HEK293 (cell line): ENCODE measurements around the gene SYNJ1.
A peak's percentile ranks its signal among the peaks of the same experiment; 100 is the strongest.

Source experiments
- CTCF ChIA-PET: fragments of 350-600 bp; formaldehyde crosslinking; extraction: SDS; loops from one replicate; lab custom pipeline; 2021; ENCODE audit warnings: antibody characterized with exemption; lab: Yijun Ruan, JAX
- POLR2A ChIA-PET: fragments of 300-600 bp; formaldehyde crosslinking; extraction: SDS; loops from one replicate; lab custom pipeline; 2020; ENCODE audit warnings: antibody characterized with exemption, inconsistent platforms; lab: Yijun Ruan, JAX
- H3K27ac ChIP-seq: fragments of 200-500 bp; sonication (Bioruptor generic); 2 replicates; pipeline ENCODE4 v1.5.1; 2014; ENCODE audit warnings: low read depth, low read length, control low read depth, inconsistent platforms; ENCODE audit errors: extremely low read depth
- H3K36me3 ChIP-seq, 2 experiments: fragments of 200-500 bp in 1 of 2; sonication (Bioruptor generic) in 1 of 2; 1 replicate in 1 of 2; 2 replicates in 1 of 2; pipeline ENCODE4 v1.5.1; 2014 to 2017; ENCODE audit warnings: inconsistent platforms in 2 of 2, low read length in 2 of 2; ENCODE audit not compliant: control insufficient read depth in 2 of 2, insufficient read depth in 1 of 2
- H3K4me1 ChIP-seq: fragments of 200-500 bp; sonication (Bioruptor generic); 2 replicates; pipeline ENCODE4 v1.5.1; 2014; ENCODE audit warnings: mild to moderate bottlenecking, low read length, inconsistent platforms; ENCODE audit not compliant: control insufficient read depth, insufficient read depth
- H3K4me3 ChIP-seq: 2 replicates; pipeline ENCODE4 v1.5.1; 2011; ENCODE audit warnings: low read depth, mild to moderate bottlenecking, control low read depth, low read length, moderate library complexity
- H3K9me3 ChIP-seq: fragments of 200-500 bp; sonication (Bioruptor generic); 2 replicates; pipeline ENCODE4 v1.5.1; 2014; ENCODE audit warnings: low read depth, low read length, inconsistent platforms; ENCODE audit not compliant: control insufficient read depth, insufficient read depth
- FEZF1 ChIP-seq: fragments of 450-650 bp; formaldehyde crosslinking; IDR thresholded peaks from 2 replicates; pipeline ENCODE4 v1.5.1; 2016; ENCODE audit warnings: missing biosample characterization, missing genetic modification characterization
- KLF1 ChIP-seq: fragments of 450-650 bp; formaldehyde crosslinking; IDR thresholded peaks from 2 replicates; pipeline ENCODE4 v1.5.1; 2016; ENCODE audit warnings: missing biosample characterization, missing genetic modification characterization
- MEIS1 ChIP-seq: sonication (generic); formaldehyde crosslinking; IDR thresholded peaks from 2 replicates; pipeline ENCODE4 v1.8.1; 2022; ENCODE audit warnings: missing genetic modification reagents, mild to moderate bottlenecking, borderline replicate concordance
- OSR2 ChIP-seq: fragments of 450-650 bp; formaldehyde crosslinking; IDR thresholded peaks from 2 replicates; pipeline ENCODE4 v1.5.1; 2016; ENCODE audit warnings: missing biosample characterization, missing genetic modification characterization
- SETDB1 ChIP-seq: IDR thresholded peaks from one replicate; pipeline ENCODE4 v1.6.1; 2017; ENCODE audit warnings: mild to moderate bottlenecking, low read length, moderate library complexity, mixed read lengths; ENCODE audit not compliant: insufficient read length
- SP7 ChIP-seq: fragments of 450-650 bp; formaldehyde crosslinking; IDR thresholded peaks from 2 replicates; pipeline ENCODE4 v1.5.1; 2016; ENCODE audit warnings: missing biosample characterization, missing genetic modification characterization
- TCF7L2 ChIP-seq: IDR thresholded peaks from 2 replicates; pipeline ENCODE4 v1.6.1; 2011; ENCODE audit warnings: low read depth, mild to moderate bottlenecking, inconsistent platforms, low read length, moderate library complexity, borderline replicate concordance
- ZIC2 ChIP-seq: fragments of 450-650 bp; formaldehyde crosslinking; IDR thresholded peaks from 2 replicates; pipeline ENCODE4 v1.5.1; 2016; ENCODE audit warnings: missing biosample characterization, missing genetic modification characterization
- ZNF10 ChIP-seq: fragments of 450-650 bp; formaldehyde crosslinking; IDR thresholded peaks from 2 replicates; pipeline ENCODE4 v1.5.1; 2017; ENCODE audit warnings: missing biosample characterization, missing genetic modification characterization
- ZNF174 ChIP-seq: fragments of 450-650 bp; formaldehyde crosslinking; IDR thresholded peaks from 2 replicates; pipeline ENCODE4 v1.5.0; 2017; ENCODE audit warnings: missing biosample characterization, mild to moderate bottlenecking, missing genetic modification characterization
- ZNF366 ChIP-seq: fragments of 450-650 bp; formaldehyde crosslinking; conservative IDR thresholded peaks from 2 replicates; pipeline ENCODE4 v1.5.1; 2016; ENCODE audit warnings: missing biosample characterization, missing genetic modification characterization
- ZNF473 ChIP-seq: fragments of 450-650 bp; formaldehyde crosslinking; IDR thresholded peaks from 2 replicates; pipeline ENCODE4 v1.5.1; 2017; ENCODE audit warnings: missing biosample characterization, missing genetic modification characterization
- ZNF585B ChIP-seq: fragments of 450-650 bp; formaldehyde crosslinking; IDR thresholded peaks from 2 replicates; pipeline ENCODE4 v1.5.1; 2016; ENCODE audit warnings: missing biosample characterization, missing genetic modification characterization
- ZNF626 ChIP-seq: fragments of 450-650 bp; sonication (Bioruptor Pico); formaldehyde crosslinking; IDR thresholded peaks from 2 replicates; pipeline ENCODE4 v1.5.1; 2018; ENCODE audit warnings: missing biosample characterization, missing genetic modification characterization, inconsistent platforms
- ZNF629 ChIP-seq: fragments of 450-650 bp; formaldehyde crosslinking; IDR thresholded peaks from 2 replicates; pipeline ENCODE4 v1.5.1; 2017; ENCODE audit warnings: missing biosample characterization, missing genetic modification characterization
- ZNF664 ChIP-seq: fragments of 450-650 bp; formaldehyde crosslinking; IDR thresholded peaks from 2 replicates; pipeline ENCODE4 v1.5.1; 2016; ENCODE audit warnings: missing biosample characterization, missing genetic modification characterization
- ZNF785 ChIP-seq: fragments of 450-650 bp; formaldehyde crosslinking; IDR thresholded peaks from 2 replicates; pipeline ENCODE4 v1.5.1; 2016; ENCODE audit warnings: missing biosample characterization, missing genetic modification characterization
- ZSCAN16 ChIP-seq: fragments of 450-650 bp; formaldehyde crosslinking; IDR thresholded peaks from 2 replicates; pipeline ENCODE4 v1.5.1; 2016; ENCODE audit warnings: missing biosample characterization, missing genetic modification characterization
- ZXDB ChIP-seq: fragments of 450-650 bp; formaldehyde crosslinking; IDR thresholded peaks from 2 replicates; pipeline ENCODE4 v1.5.1; 2016; ENCODE audit warnings: missing biosample characterization, missing genetic modification characterization
- TF ChIP-seq, protein P1 (sequence below): fragments of 450-650 bp; formaldehyde crosslinking; IDR thresholded peaks from 2 replicates; pipeline ENCODE4 v1.5.1; 2016; ENCODE audit warnings: missing biosample characterization, missing genetic modification characterization, low read depth
- TF ChIP-seq, protein P2 (sequence below): fragments of 450-650 bp; formaldehyde crosslinking; IDR thresholded peaks from 2 replicates; pipeline ENCODE4 v1.5.1; 2016; ENCODE audit warnings: missing biosample characterization, missing genetic modification characterization
- TF ChIP-seq, protein P3 (sequence below): IDR thresholded peaks from 2 replicates; pipeline ENCODE4 v1.6.1; 2011; ENCODE audit warnings: mild to moderate bottlenecking, low read depth, low read length, borderline replicate concordance
- TF ChIP-seq, protein P4 (sequence below): fragments of 450-650 bp; formaldehyde crosslinking; IDR thresholded peaks from 2 replicates; pipeline ENCODE4 v1.5.1; 2016; ENCODE audit warnings: missing biosample characterization, missing genetic modification characterization
- TF ChIP-seq, protein P5 (sequence below): fragments of 450-650 bp; IDR thresholded peaks from 2 replicates; pipeline ENCODE4 v1.5.1; 2018; ENCODE audit warnings: missing biosample characterization, missing genetic modification characterization
- TF ChIP-seq, protein P6 (sequence below): fragments of 450-650 bp; formaldehyde crosslinking; IDR thresholded peaks from 2 replicates; pipeline ENCODE4 v1.5.1; 2016; ENCODE audit warnings: missing biosample characterization, missing genetic modification characterization

SYNJ1 gene

DNA sequence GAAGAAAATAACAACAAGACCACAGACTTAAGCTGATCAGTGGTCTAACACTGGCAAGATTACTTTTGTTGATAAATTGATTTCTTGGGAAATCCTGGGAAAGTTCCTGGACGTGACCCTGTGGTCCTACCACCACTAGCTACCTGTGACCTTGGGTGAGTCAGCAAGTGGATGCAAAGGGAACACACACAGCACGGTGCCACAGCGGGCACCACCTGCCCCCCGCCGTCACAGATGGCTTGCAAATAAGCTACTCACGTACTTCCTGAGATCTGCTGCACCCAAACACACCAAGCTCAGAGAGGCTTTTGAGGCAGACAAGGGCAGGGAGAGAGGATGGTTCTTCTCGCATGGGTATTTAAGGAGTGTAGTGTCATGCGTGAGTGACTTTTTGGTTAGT, 128.3 kb downstream of the SYNJ1 start:
- ChIA-PET CTCF (interaction anchor here (0.5 to 5.3 kb wide), 9 partner anchors 10 to 240 kb away, joined by 3 to 209 read pairs (median 8); partner anchors contain the start of genes CFAP298, TCP10L and URB1), POLR2A (interaction anchor here (0.6 to 0.7 kb wide), 2 partner anchors 9 to 11 kb away, joined by 3 read pairs; no protein-coding TSS in a partner anchor)
- H3K27ac ChIP-seq = no peak overlapping the region
- no peak overlapping the region for H3K4me3 ChIP-seq
- no peaks in the 10 kb centered on the region for H3K9me3 ChIP-seq
- TF ChIP-seq ZIC2 (tag by site-specific recombination) = peak; percentile 85
- TF ChIP-seq, protein P1, sequence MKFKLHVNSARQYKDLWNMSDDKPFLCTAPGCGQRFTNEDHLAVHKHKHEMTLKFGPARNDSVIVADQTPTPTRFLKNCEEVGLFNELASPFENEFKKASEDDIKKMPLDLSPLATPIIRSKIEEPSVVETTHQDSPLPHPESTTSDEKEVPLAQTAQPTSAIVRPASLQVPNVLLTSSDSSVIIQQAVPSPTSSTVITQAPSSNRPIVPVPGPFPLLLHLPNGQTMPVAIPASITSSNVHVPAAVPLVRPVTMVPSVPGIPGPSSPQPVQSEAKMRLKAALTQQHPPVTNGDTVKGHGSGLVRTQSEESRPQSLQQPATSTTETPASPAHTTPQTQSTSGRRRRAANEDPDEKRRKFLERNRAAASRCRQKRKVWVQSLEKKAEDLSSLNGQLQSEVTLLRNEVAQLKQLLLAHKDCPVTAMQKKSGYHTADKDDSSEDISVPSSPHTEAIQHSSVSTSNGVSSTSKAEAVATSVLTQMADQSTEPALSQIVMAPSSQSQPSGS = no peak
- TF ChIP-seq, all 188 proteins: peak for 1
- Histone ChIP-seq H3K4me1 (no peaks in the 10 kb centered on the region), H3K36me3 (peaks cover 29 to 61% of the 10 kb centered on the region in 2 experiments)

DNA sequence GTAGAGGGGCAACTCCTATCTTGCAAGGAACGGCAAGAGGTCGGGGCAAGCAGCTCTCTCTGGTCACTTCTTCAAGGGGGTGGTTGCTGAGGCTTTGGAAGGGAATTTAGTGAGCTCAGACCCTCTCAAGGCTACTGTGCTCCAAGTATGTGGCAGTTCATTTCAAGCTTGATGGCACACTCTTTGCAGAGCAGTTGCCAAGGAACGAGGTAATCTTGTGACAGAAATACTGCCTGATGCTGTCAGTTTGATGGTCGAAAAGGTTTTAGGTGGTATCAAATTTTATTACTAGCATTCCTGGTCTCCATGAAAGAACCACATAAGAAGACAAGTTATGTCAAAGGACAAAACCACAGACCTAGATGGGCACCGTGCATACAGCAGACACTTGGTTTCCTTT, 128.7 kb downstream of the SYNJ1 start:
- Histone ChIP-seq H3K9me3 (no peaks in the 10 kb centered on the region), H3K4me1 (no peaks in the 10 kb centered on the region), H3K4me3 (no peak overlapping the region), H3K27ac (no peak overlapping the region), H3K36me3 (peaks cover 25 to 57% of the 10 kb centered on the region in 2 experiments)
- CTCF ChIA-PET = interaction anchor here (0.5 to 5.3 kb wide), 8 partner anchors 10 to 240 kb away, joined by 3 to 209 read pairs (median 4); partner anchors contain the start of gene CFAP298
- POLR2A ChIA-PET = interaction anchor here (1.4 kb wide), 1 partner anchor 13 kb away, joined by 5 read pairs; the partner anchor contains the start of gene CFAP298
- TF ChIP-seq SETDB1 = no peak
- TF ChIP-seq ZSCAN16 (tag by site-specific recombination) = no peak
- no peak for TF ChIP-seq KLF1 (tag by site-specific recombination)
- peak; percentile 57 for TF ChIP-seq OSR2
- TF ChIP-seq, protein P2, sequence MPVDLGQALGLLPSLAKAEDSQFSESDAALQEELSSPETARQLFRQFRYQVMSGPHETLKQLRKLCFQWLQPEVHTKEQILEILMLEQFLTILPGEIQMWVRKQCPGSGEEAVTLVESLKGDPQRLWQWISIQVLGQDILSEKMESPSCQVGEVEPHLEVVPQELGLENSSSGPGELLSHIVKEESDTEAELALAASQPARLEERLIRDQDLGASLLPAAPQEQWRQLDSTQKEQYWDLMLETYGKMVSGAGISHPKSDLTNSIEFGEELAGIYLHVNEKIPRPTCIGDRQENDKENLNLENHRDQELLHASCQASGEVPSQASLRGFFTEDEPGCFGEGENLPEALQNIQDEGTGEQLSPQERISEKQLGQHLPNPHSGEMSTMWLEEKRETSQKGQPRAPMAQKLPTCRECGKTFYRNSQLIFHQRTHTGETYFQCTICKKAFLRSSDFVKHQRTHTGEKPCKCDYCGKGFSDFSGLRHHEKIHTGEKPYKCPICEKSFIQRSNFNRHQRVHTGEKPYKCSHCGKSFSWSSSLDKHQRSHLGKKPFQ (tag by site-specific recombination) = no peak
- no peak for TF ChIP-seq SP7 (tag by site-specific recombination)
- no peak for TF ChIP-seq ZNF585B (tag by site-specific recombination)
- no peak for TF ChIP-seq ZNF785 (tag by site-specific recombination)
- TF ChIP-seq ZXDB (tag by site-specific recombination) = peak; percentile 42; the same call in 1 of the 2 replicates
- TF ChIP-seq ZNF10 = no peak
- TF ChIP-seq ZNF629 (tag by site-specific recombination) = peak; percentile 42; the same call in 1 of the 2 replicates
- TF ChIP-seq, protein P3, sequence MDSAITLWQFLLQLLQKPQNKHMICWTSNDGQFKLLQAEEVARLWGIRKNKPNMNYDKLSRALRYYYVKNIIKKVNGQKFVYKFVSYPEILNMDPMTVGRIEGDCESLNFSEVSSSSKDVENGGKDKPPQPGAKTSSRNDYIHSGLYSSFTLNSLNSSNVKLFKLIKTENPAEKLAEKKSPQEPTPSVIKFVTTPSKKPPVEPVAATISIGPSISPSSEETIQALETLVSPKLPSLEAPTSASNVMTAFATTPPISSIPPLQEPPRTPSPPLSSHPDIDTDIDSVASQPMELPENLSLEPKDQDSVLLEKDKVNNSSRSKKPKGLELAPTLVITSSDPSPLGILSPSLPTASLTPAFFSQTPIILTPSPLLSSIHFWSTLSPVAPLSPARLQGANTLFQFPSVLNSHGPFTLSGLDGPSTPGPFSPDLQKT = no peak
- TF ChIP-seq ZNF664 (tag by site-specific recombination) = no peak
- TF ChIP-seq, protein P4, sequence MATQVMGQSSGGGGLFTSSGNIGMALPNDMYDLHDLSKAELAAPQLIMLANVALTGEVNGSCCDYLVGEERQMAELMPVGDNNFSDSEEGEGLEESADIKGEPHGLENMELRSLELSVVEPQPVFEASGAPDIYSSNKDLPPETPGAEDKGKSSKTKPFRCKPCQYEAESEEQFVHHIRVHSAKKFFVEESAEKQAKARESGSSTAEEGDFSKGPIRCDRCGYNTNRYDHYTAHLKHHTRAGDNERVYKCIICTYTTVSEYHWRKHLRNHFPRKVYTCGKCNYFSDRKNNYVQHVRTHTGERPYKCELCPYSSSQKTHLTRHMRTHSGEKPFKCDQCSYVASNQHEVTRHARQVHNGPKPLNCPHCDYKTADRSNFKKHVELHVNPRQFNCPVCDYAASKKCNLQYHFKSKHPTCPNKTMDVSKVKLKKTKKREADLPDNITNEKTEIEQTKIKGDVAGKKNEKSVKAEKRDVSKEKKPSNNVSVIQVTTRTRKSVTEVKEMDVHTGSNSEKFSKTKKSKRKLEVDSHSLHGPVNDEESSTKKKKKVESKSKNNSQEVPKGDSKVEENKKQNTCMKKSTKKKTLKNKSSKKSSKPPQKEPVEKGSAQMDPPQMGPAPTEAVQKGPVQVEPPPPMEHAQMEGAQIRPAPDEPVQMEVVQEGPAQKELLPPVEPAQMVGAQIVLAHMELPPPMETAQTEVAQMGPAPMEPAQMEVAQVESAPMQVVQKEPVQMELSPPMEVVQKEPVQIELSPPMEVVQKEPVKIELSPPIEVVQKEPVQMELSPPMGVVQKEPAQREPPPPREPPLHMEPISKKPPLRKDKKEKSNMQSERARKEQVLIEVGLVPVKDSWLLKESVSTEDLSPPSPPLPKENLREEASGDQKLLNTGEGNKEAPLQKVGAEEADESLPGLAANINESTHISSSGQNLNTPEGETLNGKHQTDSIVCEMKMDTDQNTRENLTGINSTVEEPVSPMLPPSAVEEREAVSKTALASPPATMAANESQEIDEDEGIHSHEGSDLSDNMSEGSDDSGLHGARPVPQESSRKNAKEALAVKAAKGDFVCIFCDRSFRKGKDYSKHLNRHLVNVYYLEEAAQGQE (tag by site-specific recombination) = no peak
- TF ChIP-seq, protein P5, sequence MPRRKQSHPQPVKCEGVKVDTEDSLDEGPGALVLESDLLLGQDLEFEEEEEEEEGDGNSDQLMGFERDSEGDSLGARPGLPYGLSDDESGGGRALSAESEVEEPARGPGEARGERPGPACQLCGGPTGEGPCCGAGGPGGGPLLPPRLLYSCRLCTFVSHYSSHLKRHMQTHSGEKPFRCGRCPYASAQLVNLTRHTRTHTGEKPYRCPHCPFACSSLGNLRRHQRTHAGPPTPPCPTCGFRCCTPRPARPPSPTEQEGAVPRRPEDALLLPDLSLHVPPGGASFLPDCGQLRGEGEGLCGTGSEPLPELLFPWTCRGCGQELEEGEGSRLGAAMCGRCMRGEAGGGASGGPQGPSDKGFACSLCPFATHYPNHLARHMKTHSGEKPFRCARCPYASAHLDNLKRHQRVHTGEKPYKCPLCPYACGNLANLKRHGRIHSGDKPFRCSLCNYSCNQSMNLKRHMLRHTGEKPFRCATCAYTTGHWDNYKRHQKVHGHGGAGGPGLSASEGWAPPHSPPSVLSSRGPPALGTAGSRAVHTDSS (tag by site-specific recombination) = no peak
- no peak for TF ChIP-seq MEIS1 (CRISPR knock-in tag)
- no peak for TF ChIP-seq TCF7L2
- no peak for TF ChIP-seq ZNF473 (tag by site-specific recombination)
- peak; percentile 77; the same call in 1 of the 2 replicates for TF ChIP-seq FEZF1 (tag by site-specific recombination)
- TF ChIP-seq ZNF366 (tag by site-specific recombination) = peak; percentile 50
- TF ChIP-seq, protein P6, sequence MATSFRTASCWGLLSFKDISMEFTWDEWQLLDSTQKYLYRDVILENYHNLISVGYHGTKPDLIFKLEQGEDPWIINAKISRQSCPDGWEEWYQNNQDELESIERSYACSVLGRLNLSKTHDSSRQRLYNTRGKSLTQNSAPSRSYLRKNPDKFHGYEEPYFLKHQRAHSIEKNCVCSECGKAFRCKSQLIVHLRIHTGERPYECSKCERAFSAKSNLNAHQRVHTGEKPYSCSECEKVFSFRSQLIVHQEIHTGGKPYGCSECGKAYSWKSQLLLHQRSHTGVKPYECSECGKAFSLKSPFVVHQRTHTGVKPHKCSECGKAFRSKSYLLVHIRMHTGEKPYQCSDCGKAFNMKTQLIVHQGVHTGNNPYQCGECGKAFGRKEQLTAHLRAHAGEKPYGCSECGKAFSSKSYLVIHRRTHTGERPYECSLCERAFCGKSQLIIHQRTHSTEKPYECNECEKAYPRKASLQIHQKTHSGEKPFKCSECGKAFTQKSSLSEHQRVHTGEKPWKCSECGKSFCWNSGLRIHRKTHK (tag by site-specific recombination) = no peak
- no peak for TF ChIP-seq ZNF174 (tag by site-specific recombination)
- no peak for TF ChIP-seq ZNF626 (tag by site-specific recombination)
